SK-N-MC (cell line): Measurements from ENCODE around the gene ST6GALNAC3.

Experiments
- EZH2 ChIP-seq: fragments of 200-600 bp; sonication (generic); IDR thresholded peaks from one replicate; pipeline ENCODE4 v1.6.1; 2017; ENCODE audit warnings: antibody characterized with exemption
- FOXP2 ChIP-seq: optimal IDR thresholded peaks from 2 replicates; pipeline ENCODE3; 2011; ENCODE audit warnings: mild to moderate bottlenecking, moderate library complexity; ENCODE audit not compliant: insufficient read depth; ENCODE audit errors: extremely low read length, control extremely low read depth
- POLR2AphosphoS5 ChIP-seq: IDR thresholded peaks from 2 replicates; pipeline ENCODE4 v1.6.1; 2012; ENCODE audit warnings: mild to moderate bottlenecking, low read depth, low read length, borderline replicate concordance

DNA sequence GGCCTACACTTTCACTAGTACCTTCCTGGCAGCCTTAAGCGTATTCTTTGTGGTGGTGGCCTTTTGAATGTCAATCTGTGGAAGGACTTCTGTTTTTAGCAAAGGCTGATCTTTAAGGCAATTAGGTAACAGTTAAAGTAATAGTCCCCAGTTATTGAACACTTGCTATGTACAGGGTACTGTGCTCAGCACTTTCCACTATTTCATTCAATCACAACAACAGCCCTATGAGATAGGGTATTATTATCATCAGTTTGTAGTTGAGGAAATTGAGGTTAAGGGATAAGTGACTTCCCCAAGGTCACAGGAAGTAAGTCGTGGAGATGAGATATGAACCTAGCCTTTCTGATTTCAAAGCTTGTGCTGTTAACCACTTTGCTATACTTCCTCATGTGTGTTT lies 185.7 kb downstream of the ST6GALNAC3 start:
- TF ChIP-seq EZH2: no peak
- TF ChIP-seq POLR2AphosphoS5: no peak
- no peak for TF ChIP-seq FOXP2
